DOHH2 (cell line): ENCODE results near the gene GABARAPL1.
"Not testable (repeated sequence)": the region's sequence is repeated elsewhere in the genome, so short reads cannot be mapped to it uniquely, and the experiment has no call there.

Experiments
- H3F3A ChIP-seq: fragments of 200-600 bp; sonication (generic), shearing (Covaris generic); 2 replicates; pipeline ENCODE4 v1.6.0; 2016; ENCODE audit warnings: antibody characterized with exemption, mild to moderate bottlenecking; ENCODE audit not compliant: control insufficient read depth, insufficient read depth
- H3K27ac ChIP-seq: fragments of 200-600 bp; sonication (generic); 2 replicates; pipeline ENCODE4 v1.5.1; 2014; ENCODE audit warnings: low read depth, mild to moderate bottlenecking, low read length, moderate library complexity
- H3K27me3 ChIP-seq: fragments of 200-600 bp; sonication (generic); 2 replicates; pipeline ENCODE4 v1.6.1; 2014; ENCODE audit warnings: mild to moderate bottlenecking, low read length, mixed read lengths; ENCODE audit not compliant: control insufficient read depth
- H3K36me3 ChIP-seq: fragments of 200-600 bp; sonication (generic); 2 replicates; pipeline ENCODE4 v1.6.1; 2014; ENCODE audit warnings: mild to moderate bottlenecking, low read length, moderate library complexity, mixed read lengths; ENCODE audit not compliant: control insufficient read depth
- H3K4me1 ChIP-seq: fragments of 200-600 bp; sonication (generic); 2 replicates; pipeline ENCODE4 v1.6.1; 2014; ENCODE audit warnings: mild to moderate bottlenecking, low read length, mixed read lengths; ENCODE audit not compliant: control insufficient read depth
- H3K4me2 ChIP-seq: fragments of 200-600 bp; sonication (generic); 2 replicates; pipeline ENCODE4 v1.6.0; 2014; ENCODE audit warnings: mild to moderate bottlenecking, low read length, moderate library complexity
- H3K4me3 ChIP-seq: fragments of 200-600 bp; sonication (generic); 2 replicates; pipeline ENCODE4 v1.5.1; 2014; ENCODE audit warnings: mild to moderate bottlenecking, low read length, mixed read lengths
- H3K79me2 ChIP-seq: fragments of 200-600 bp; sonication (generic); 2 replicates; pipeline ENCODE4 v1.6.1; 2014; ENCODE audit warnings: mild to moderate bottlenecking, low read length, mixed read lengths; ENCODE audit not compliant: control insufficient read depth
- H3K9me2 ChIP-seq: fragments of 200-600 bp; sonication (generic); replicated peaks from 2 replicates; pipeline ENCODE4 v1.6.1; 2014; ENCODE audit warnings: mild to moderate bottlenecking, low read length, mixed read lengths; ENCODE audit not compliant: control insufficient read depth
- H3K9me3 ChIP-seq: fragments of 200-600 bp; sonication (generic); 2 replicates; pipeline ENCODE4 v1.6.1; 2014; ENCODE audit warnings: antibody characterized with exemption, low read length, mixed read lengths; ENCODE audit not compliant: control insufficient read depth, insufficient read depth
- H4K20me1 ChIP-seq: fragments of 200-600 bp; sonication (generic); 2 replicates; pipeline ENCODE4 v1.6.0; 2014; ENCODE audit warnings: low read depth, mild to moderate bottlenecking, antibody characterized with exemption, low read length, moderate library complexity; ENCODE audit not compliant: control insufficient read depth, insufficient read depth
- CTCF ChIP-seq: fragments of 200-600 bp; sonication (generic); IDR thresholded peaks from one replicate; pipeline ENCODE4 v1.5.1; 2014; ENCODE audit warnings: antibody characterized with exemption, mild to moderate bottlenecking, low read depth, low read length; ENCODE audit not compliant: poor library complexity, severe bottlenecking
- EZH2phosphoT487 ChIP-seq: fragments of 200-600 bp; sonication (generic); IDR thresholded peaks from 2 replicates; pipeline ENCODE4 v1.6.1; 2017; ENCODE audit warnings: borderline replicate concordance, mild to moderate bottlenecking, antibody characterized with exemption, low read length, moderate library complexity, mixed read lengths

The GABARAPL1 gene

GRCh38 chr12:10214895-10215267 lies 2.2 kb downstream of the GABARAPL1 start:
- no peaks in the 10 kb centered on the region for H3K9me2 ChIP-seq
- H3K36me3 ChIP-seq: no peaks in the 10 kb centered on the region
- no peak for TF ChIP-seq EZH2phosphoT487
- TF ChIP-seq CTCF: no peak
- H3K4me2 ChIP-seq: no peak overlapping the region
- peaks cover 16% of the 10 kb centered on the region for H3K4me1 ChIP-seq
- peaks cover 32% of the 10 kb centered on the region for H3K27me3 ChIP-seq
- no peaks in the 10 kb centered on the region for H3K9me3 ChIP-seq
- no peak overlapping the region for H3K27ac ChIP-seq
- no peaks in the 10 kb centered on the region for H3K79me2 ChIP-seq
- no peaks in the 10 kb centered on the region for H4K20me1 ChIP-seq
- H3K4me3 ChIP-seq: no peak overlapping the region
- no peaks in the 10 kb centered on the region for H3F3A ChIP-seq

- no peaks in the 10 kb centered on the region for H3K9me2 ChIP-seq
- H3F3A ChIP-seq: no peaks in the 10 kb centered on the region
- no peak for TF ChIP-seq CTCF
- TF ChIP-seq EZH2phosphoT487: no peak
- H3K9me3 ChIP-seq: no peaks in the 10 kb centered on the region
- H3K27ac ChIP-seq: no peak overlapping the region
- H3K4me3 ChIP-seq: no peak overlapping the region
- peaks cover 16% of the 10 kb centered on the region for H3K4me1 ChIP-seq
- no peaks in the 10 kb centered on the region for H4K20me1 ChIP-seq
- no peaks in the 10 kb centered on the region for H3K79me2 ChIP-seq
- H3K36me3 ChIP-seq: no peaks in the 10 kb centered on the region
- H3K27me3 ChIP-seq: peaks cover 32% of the 10 kb centered on the region
- no peak overlapping the region for H3K4me2 ChIP-seq
These were observed 2.8 kb downstream of the GABARAPL1 start for GRCh38 chr12:10215436-10215835.

GRCh38 chr12:10215946-10216345 lies 3.3 kb downstream of the GABARAPL1 start:
- peaks cover 16% of the 10 kb centered on the region for H3K4me1 ChIP-seq
- not testable (repeated sequence) for H3K4me3 ChIP-seq, H3K36me3 ChIP-seq, H3K27ac ChIP-seq, H3K4me2 ChIP-seq, H3K79me2 ChIP-seq, H3K9me2 ChIP-seq, H3F3A ChIP-seq, H3K9me3 ChIP-seq, H4K20me1 ChIP-seq
- peaks cover 32% of the 10 kb centered on the region for H3K27me3 ChIP-seq

GRCh38 chr12:10218021-10218420 lies 5.3 kb downstream of the GABARAPL1 start:
- Histone ChIP-seq H3K79me2 (no peaks in the 10 kb centered on the region), H3K9me3 (no peaks in the 10 kb centered on the region), H3K9me2 (no peaks in the 10 kb centered on the region), H3K36me3 (no peaks in the 10 kb centered on the region), H3K27ac (no peak overlapping the region), H3K4me3 (no peak overlapping the region), H3K4me2 (no peak overlapping the region), H3K27me3 (peaks cover 23% of the 10 kb centered on the region), H3F3A (no peaks in the 10 kb centered on the region), H3K4me1 (peaks cover 10% of the 10 kb centered on the region), H4K20me1 (no peaks in the 10 kb centered on the region)
- TF ChIP-seq CTCF (no peak), EZH2phosphoT487 (no peak)
